ENCODE results near the gene C2orf80.
"Not testable (repeated sequence)": the region's sequence is repeated elsewhere in the genome, so short reads cannot be mapped to it uniquely, and the experiment has no call there.

C2orf80 gene

GRCh38 chr2:208150956-208151355 lies 38.9 kb downstream of the C2orf80 start:
- Histone ChIP-seq H3K27me3 (ENCODE audit: control insufficient read depth, insufficient read depth, low read length, poor library complexity, severe bottlenecking) (no peaks in the 10 kb centered on the region), H3K4me1 (ENCODE audit: control insufficient read depth, insufficient read depth, low read length) (no peaks in the 10 kb centered on the region), H3K36me3 (ENCODE audit: control insufficient read depth, insufficient read depth, low read length) (no peaks in the 10 kb centered on the region), H3K9me3 (ENCODE audit: control insufficient read depth, low read length) (no peaks in the 10 kb centered on the region), H3K27ac (ENCODE audit: insufficient read depth, low read depth, low read length, poor library complexity, severe bottlenecking) (no peak overlapping the region), H3K4me3 (ENCODE audit: insufficient read depth, low read depth, low read length) (no peak overlapping the region)
- WGBS, 2 experiments = 94 to 100% methylated on average over 1 of the region's 1 CpG

GRCh38 chr2:208150094-208150493 lies 39.7 kb downstream of the C2orf80 start:
- H3K4me1 ChIP-seq (ENCODE audit: control insufficient read depth, insufficient read depth, low read length) = no peaks in the 10 kb centered on the region

GRCh38 chr2:208148803-208149202 lies 41.0 kb downstream of the C2orf80 start:
- WGBS, 2 experiments = 59 to 100% methylated on average over 1 of the region's 2 CpGs
- H3K4me1 ChIP-seq (ENCODE audit: control insufficient read depth, insufficient read depth, low read length) = no peaks in the 10 kb centered on the region
- no peak overlapping the region for H3K4me3 ChIP-seq (ENCODE audit: insufficient read depth, low read depth, low read length)
- H3K9me3 ChIP-seq (ENCODE audit: control insufficient read depth, low read length) = no peaks in the 10 kb centered on the region
- H3K36me3 ChIP-seq (ENCODE audit: control insufficient read depth, insufficient read depth, low read length) = no peaks in the 10 kb centered on the region
- H3K27ac ChIP-seq (ENCODE audit: insufficient read depth, low read depth, low read length, poor library complexity, severe bottlenecking) = no peak overlapping the region
- no peaks in the 10 kb centered on the region for H3K27me3 ChIP-seq (ENCODE audit: control insufficient read depth, insufficient read depth, low read length, poor library complexity, severe bottlenecking)

More at GRCh38 chr2:208150094-208150493, 39.7 kb downstream of the C2orf80 start:
- Histone ChIP-seq H3K4me3 (ENCODE audit: insufficient read depth, low read depth, low read length) (no peak overlapping the region), H3K9me3 (ENCODE audit: control insufficient read depth, low read length) (no peaks in the 10 kb centered on the region), H3K36me3 (ENCODE audit: control insufficient read depth, insufficient read depth, low read length) (no peaks in the 10 kb centered on the region), H3K27me3 (ENCODE audit: control insufficient read depth, insufficient read depth, low read length, poor library complexity, severe bottlenecking) (no peaks in the 10 kb centered on the region), H3K27ac (ENCODE audit: insufficient read depth, low read depth, low read length, poor library complexity, severe bottlenecking) (no peak overlapping the region)

DNA sequence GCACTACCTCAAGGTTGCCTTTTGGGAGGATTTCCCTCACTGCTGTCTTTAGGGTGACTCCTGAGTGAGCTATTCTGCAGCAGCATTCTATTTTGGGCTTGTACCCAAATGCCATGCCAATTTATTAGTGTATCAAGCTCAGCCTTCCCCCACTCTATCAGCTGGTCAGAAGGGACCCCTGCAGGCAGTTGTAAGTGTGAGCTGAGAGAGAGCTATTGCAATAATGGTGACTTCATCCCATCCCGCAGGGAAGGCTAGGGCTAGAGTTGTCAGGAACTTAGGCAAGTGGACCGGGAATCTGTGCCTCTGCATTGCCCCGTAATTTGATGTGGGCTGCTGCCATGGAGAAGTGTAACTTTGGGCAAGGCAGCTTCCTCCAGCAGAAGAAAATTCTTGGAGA lies 42.1 kb downstream of the C2orf80 start:
- H3K4me3 ChIP-seq (ENCODE audit: insufficient read depth, low read depth, low read length) = no peak overlapping the region
- H3K27me3 ChIP-seq (ENCODE audit: control insufficient read depth, insufficient read depth, low read length, poor library complexity, severe bottlenecking) = no peaks in the 10 kb centered on the region
- H3K36me3 ChIP-seq (ENCODE audit: control insufficient read depth, insufficient read depth, low read length) = no peaks in the 10 kb centered on the region
- no peaks in the 10 kb centered on the region for H3K9me3 ChIP-seq (ENCODE audit: control insufficient read depth, low read length)
- 81 to 84% methylated on average over 3 of the region's 3 CpGs for WGBS, 2 experiments
- no peaks in the 10 kb centered on the region for H3K4me1 ChIP-seq (ENCODE audit: control insufficient read depth, insufficient read depth, low read length)
- no peak overlapping the region for H3K27ac ChIP-seq (ENCODE audit: insufficient read depth, low read depth, low read length, poor library complexity, severe bottlenecking)

GRCh38 chr2:208147008-208147407 lies 42.8 kb downstream of the C2orf80 start:
- Histone ChIP-seq H3K9me3 (ENCODE audit: control insufficient read depth, low read length) (no peaks in the 10 kb centered on the region), H3K4me3 (ENCODE audit: insufficient read depth, low read depth, low read length) (no peak overlapping the region), H3K4me1 (ENCODE audit: control insufficient read depth, insufficient read depth, low read length) (no peaks in the 10 kb centered on the region), H3K27ac (ENCODE audit: insufficient read depth, low read depth, low read length, poor library complexity, severe bottlenecking) (no peak overlapping the region), H3K36me3 (ENCODE audit: control insufficient read depth, insufficient read depth, low read length) (no peaks in the 10 kb centered on the region), H3K27me3 (ENCODE audit: control insufficient read depth, insufficient read depth, low read length, poor library complexity, severe bottlenecking) (no peaks in the 10 kb centered on the region)

GRCh38 chr2:208146006-208146405 lies 43.8 kb downstream of the C2orf80 start, which contains the start of gene CRYGB:
CRYGB (minus strand) TSS chr2:208146158; CDS start chr2:208146120, 38 bp downstream.
- WGBS, 2 experiments = 63 to 66% methylated on average over 6 of the region's 6 CpGs
- H3K27ac ChIP-seq (ENCODE audit: insufficient read depth, low read depth, low read length, poor library complexity, severe bottlenecking) = no peak within 1 kb of the TSS

DNA sequence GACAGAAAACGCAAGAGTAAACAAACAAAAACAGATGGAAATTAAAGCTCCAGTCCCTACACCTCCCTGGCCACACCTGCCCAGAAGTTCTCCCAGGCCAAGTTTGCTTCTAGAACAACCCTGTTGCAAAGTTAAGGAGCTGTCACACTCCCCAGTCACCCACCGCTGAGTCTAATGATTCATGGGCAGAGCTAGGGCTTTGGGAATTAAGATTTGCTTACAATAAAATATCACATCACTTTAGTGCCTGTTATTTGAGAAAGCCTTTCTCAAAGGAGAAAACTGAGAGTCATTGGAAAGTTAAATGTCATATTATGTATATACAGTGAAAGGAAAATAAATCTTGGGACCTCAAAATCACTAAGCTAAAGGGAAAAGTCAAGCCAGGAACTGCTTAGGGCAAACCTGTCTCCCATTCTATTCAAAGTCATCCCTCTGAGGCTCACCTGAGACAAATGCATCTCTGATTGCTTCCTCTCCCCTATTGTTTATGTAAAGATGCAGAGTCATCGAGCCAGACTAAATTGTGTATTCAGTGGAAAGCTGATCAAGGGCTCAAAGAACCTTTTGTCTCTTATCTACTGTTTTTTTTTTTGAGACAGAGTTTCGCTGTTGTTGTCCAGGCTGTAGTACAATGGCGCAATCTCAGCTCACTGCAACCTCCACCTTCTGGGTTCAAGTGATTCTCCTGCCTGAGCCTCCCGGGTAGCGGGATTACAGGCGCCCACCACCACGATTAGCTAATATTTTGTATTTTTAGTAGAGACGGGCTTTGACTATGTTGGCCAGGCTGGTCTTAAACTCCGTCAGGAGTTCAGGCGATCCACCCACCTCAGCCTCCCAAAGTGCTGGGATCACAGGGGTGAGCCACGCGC lies 46.7 kb downstream of the C2orf80 start:
- Histone ChIP-seq H3K4me3 (ENCODE audit: insufficient read depth, low read depth, low read length) (no peak overlapping the region), H3K27me3 (ENCODE audit: control insufficient read depth, insufficient read depth, low read length, poor library complexity, severe bottlenecking) (no peaks in the 10 kb centered on the region), H3K9me3 (ENCODE audit: control insufficient read depth, low read length) (no peaks in the 10 kb centered on the region), H3K4me1 (ENCODE audit: control insufficient read depth, insufficient read depth, low read length) (no peaks in the 10 kb centered on the region), H3K36me3 (ENCODE audit: control insufficient read depth, insufficient read depth, low read length) (no peaks in the 10 kb centered on the region), H3K27ac (ENCODE audit: insufficient read depth, low read depth, low read length, poor library complexity, severe bottlenecking) (no peak overlapping the region)
- WGBS, 2 experiments = 70 to 73% methylated on average over 11 to 12 of the region's 14 CpGs

More at GRCh38 chr2:208146006-208146405, 43.8 kb downstream of the C2orf80 start, which contains the start of gene CRYGB:
- Histone ChIP-seq H3K4me3 (ENCODE audit: insufficient read depth, low read depth, low read length) (no peak within 1 kb of the TSS), H3K4me1 (ENCODE audit: control insufficient read depth, insufficient read depth, low read length) (no peaks in the 10 kb centered on the region), H3K36me3 (ENCODE audit: control insufficient read depth, insufficient read depth, low read length) (no peaks in the 10 kb centered on the region), H3K27me3 (ENCODE audit: control insufficient read depth, insufficient read depth, low read length, poor library complexity, severe bottlenecking) (no peaks in the 10 kb centered on the region), H3K9me3 (ENCODE audit: control insufficient read depth, low read length) (no peaks in the 10 kb centered on the region)

DNA sequence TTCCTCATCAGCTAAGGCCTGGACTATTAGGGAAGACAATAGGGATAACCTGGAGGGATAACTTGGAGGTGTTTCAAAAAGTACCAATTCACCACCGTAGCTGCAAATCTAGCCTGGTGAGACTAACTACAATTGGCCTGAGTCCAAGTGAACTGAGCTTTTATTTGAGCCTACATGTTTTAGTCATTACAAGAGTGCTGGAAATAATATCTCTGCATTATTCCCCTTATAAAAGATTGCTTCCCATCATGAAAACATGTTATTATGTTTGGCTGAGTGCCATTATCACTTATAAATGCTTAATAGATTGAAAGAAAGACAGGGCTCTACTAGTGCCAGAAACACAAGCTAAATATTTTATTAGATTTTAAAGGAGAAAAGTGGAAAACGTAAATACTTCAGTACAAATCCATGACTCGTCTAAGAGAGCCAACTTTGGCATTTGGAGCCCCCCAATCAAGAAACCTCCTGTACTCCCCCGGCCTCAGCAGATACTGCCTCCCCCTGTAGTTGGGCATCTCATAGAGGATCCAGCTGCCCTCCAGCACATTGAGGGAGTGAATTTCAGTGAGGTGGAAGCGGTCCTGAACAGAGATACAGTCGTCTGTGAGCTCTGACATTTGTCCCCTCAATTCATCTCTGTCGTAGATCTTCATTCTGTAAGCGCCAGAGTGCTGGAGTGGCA lies 47.4 kb downstream of the C2orf80 start:
- no peak overlapping the region for H3K27ac ChIP-seq (ENCODE audit: insufficient read depth, low read depth, low read length, poor library complexity, severe bottlenecking)
- WGBS, 2 experiments = 91 to 93% methylated on average over 8 of the region's 8 CpGs
- no peaks in the 10 kb centered on the region for H3K36me3 ChIP-seq (ENCODE audit: control insufficient read depth, insufficient read depth, low read length)
- no peaks in the 10 kb centered on the region for H3K9me3 ChIP-seq (ENCODE audit: control insufficient read depth, low read length)
- H3K27me3 ChIP-seq (ENCODE audit: control insufficient read depth, insufficient read depth, low read length, poor library complexity, severe bottlenecking) = no peaks in the 10 kb centered on the region
- no peak overlapping the region for H3K4me3 ChIP-seq (ENCODE audit: insufficient read depth, low read depth, low read length)
- no peaks in the 10 kb centered on the region for H3K4me1 ChIP-seq (ENCODE audit: control insufficient read depth, insufficient read depth, low read length)

GRCh38 chr2:208139447-208139846 lies 50.4 kb downstream of the C2orf80 start:
- Histone ChIP-seq H3K9me3 (ENCODE audit: control insufficient read depth, low read length) (no peaks in the 10 kb centered on the region), H3K36me3 (ENCODE audit: control insufficient read depth, insufficient read depth, low read length) (no peaks in the 10 kb centered on the region), H3K27ac (ENCODE audit: insufficient read depth, low read depth, low read length, poor library complexity, severe bottlenecking) (no peak overlapping the region), H3K27me3 (ENCODE audit: control insufficient read depth, insufficient read depth, low read length, poor library complexity, severe bottlenecking) (no peaks in the 10 kb centered on the region), H3K4me3 (ENCODE audit: insufficient read depth, low read depth, low read length) (no peak overlapping the region), H3K4me1 (ENCODE audit: control insufficient read depth, insufficient read depth, low read length) (no peaks in the 10 kb centered on the region)
- 89 to 90% methylated on average over 18 of the region's 18 CpGs for WGBS, 2 experiments

- not testable (repeated sequence) for H3K9me3 ChIP-seq (ENCODE audit: control insufficient read depth, low read length); H3K4me1 ChIP-seq (ENCODE audit: control insufficient read depth, insufficient read depth, low read length); H3K4me3 ChIP-seq (ENCODE audit: insufficient read depth, low read depth, low read length); H3K27me3 ChIP-seq (ENCODE audit: control insufficient read depth, insufficient read depth, low read length, poor library complexity, severe bottlenecking); H3K27ac ChIP-seq (ENCODE audit: insufficient read depth, low read depth, low read length, poor library complexity, severe bottlenecking); H3K36me3 ChIP-seq (ENCODE audit: control insufficient read depth, insufficient read depth, low read length)
- 96 to 98% methylated on average over 7 of the region's 7 CpGs for WGBS, 2 experiments
Observed at GRCh38 chr2:208138334-208138733, 51.5 kb downstream of the C2orf80 start.
